Heart left ventricle (tissue), 16 donors: ENCODE measurements around the gene GRIFIN. TPM values are rescaled to one million over a fixed set of nuclear protein-coding genes. Genes with fewer than 3 reads are reported as not detected.
"Not testable (repeated sequence)": the region's sequence is repeated elsewhere in the genome, so short reads cannot be mapped to it uniquely, and the experiment has no call there.

Experiments
- ATAC-seq, 4 donors: fragments of 200-7000 bp; cut with Tn5 transposase; one replicate each; pipeline ENCODE4 v1.9.1; 2020 to 2022; ENCODE audit warnings: moderate library complexity in 4 of 4, mild to moderate bottlenecking in 3 of 4, moderate number of reproducible peaks in 1 of 4
- DNase-seq, 5 donors: peaks; one replicate each; pipeline ENCODE4 v3.0.0-alpha.2; 2020
- H3K27ac ChIP-seq, 12 donors: fragments of 200-600 bp; sonication (generic) in 4 of 12; one replicate each; pipeline versions ENCODE4 v1.5.0 to v1.8.0; 2016 to 2022; ENCODE audit warnings: mild to moderate bottlenecking in 2 of 12
- H3K27me3 ChIP-seq, 9 donors: fragments of 200-600 bp; sonication (generic) in 2 of 9; one replicate each; pipeline versions ENCODE4 v1.5.1 to v1.8.0; 2016 to 2022; ENCODE audit warnings: mild to moderate bottlenecking in 3 of 9
- H3K36me3 ChIP-seq, 9 donors: fragments of 200-600 bp; sonication (generic) in 2 of 9; one replicate each; pipeline versions ENCODE4 v1.5.0 to v1.8.0; 2018 to 2022; ENCODE audit warnings: mild to moderate bottlenecking in 2 of 9
- H3K4me1 ChIP-seq, 12 donors: fragments of 200-600 bp; sonication (generic) in 4 of 12; one replicate each; pipeline versions ENCODE4 v1.5.0 to v1.8.0; 2016 to 2022; ENCODE audit warnings: mild to moderate bottlenecking in 3 of 12
- H3K4me3 ChIP-seq, 12 donors: fragments of 200-600 bp; sonication (generic) in 4 of 12; one replicate each; pipeline versions ENCODE4 v1.5.0 to v1.8.0; 2017 to 2022; ENCODE audit warnings: mild to moderate bottlenecking in 9 of 12, moderate library complexity in 4 of 12
- H3K9me3 ChIP-seq, 12 donors: fragments of 200-600 bp; sonication (generic) in 4 of 12; one replicate each; pipeline versions ENCODE4 v1.5.0 to v1.8.0; 2016 to 2022; ENCODE audit warnings: mild to moderate bottlenecking in 1 of 12
- POLR2A ChIP-seq, 2 donors: fragments of 450-650 bp; IDR thresholded peaks; one replicate each; pipeline ENCODE4 v1.6.1; 2017; ENCODE audit warnings: antibody characterized with exemption in 2 of 2, mild to moderate bottlenecking in 2 of 2, moderate library complexity in 2 of 2
- WGBS, 4 donors: extraction: QIAGEN DNeasy Blood & Tissue Kit in 2 of 4; methylation state at CpG; one replicate each; pipeline versions ENCODE4 v1.1.5 to v1.1.7; 2013 to 2018; 5-methylcytosine and 5-hydroxymethylcytosine counted together
- intact Hi-C, 10 donors: fragments of 100-400 bp; cut with DNase I; formaldehyde crosslinking; loops; one replicate each; pipeline versions ENCODE4 v1.11.1 to v1.14.2; 2022
- polyA plus RNA-seq, 2 donors: library from polyadenylated mRNA; stranded (reverse); fragments of 200-250 nt; gene quantifications; one replicate each; pipeline ENCODE4 v1.2.3, GENCODE V29; 2013
- total RNA-seq, 9 donors: library from RNA; depleted of rRNA in 2 of 9; stranded (reverse); fragments of >200 nt in 2 of 9; fragmentation: NEBNext Ultra II Directional in 3 of 9; extraction: Animal tissue kit (Norgen Biotek cat#: 25700) in 3 of 9; gene quantifications; one replicate each; pipeline versions ENCODE4 v1.1.0 to v1.2.4, GENCODE V29; 2016 to 2023
- TF ChIP-seq, protein P1 (sequence below), 12 donors: fragments of 200-600 bp; sonication (generic) in 4 of 12; IDR thresholded peaks; one replicate each; pipeline versions ENCODE4 v1.5.0 to v1.8.0; 2018 to 2022; ENCODE audit warnings: antibody characterized with exemption in 12 of 12, mild to moderate bottlenecking in 5 of 12
- donor health status: ischemic (EF 13 %, LVEDD 7.1; RV severe dilation, severe dysfunction).
- donor health status: healthy with polysubstance abuse.
- donor health status: DM: no; HTN: yes; CAD: no.
- donor health status: DM: no; HTN: no; CAD: no.
- donor health status: ischemic (EF 25% LVEDD 6.9; RV normal size, moderate dysfunction).
- donor health status: ischemic (EF 25% LVEDD 5.7; RV mildly dilated, moderate dysfunction).
- donor health status: healthy.
- donor health status: DM: yes; HTN: yes; CAD: no.
- donor health status: ischemic (EF 35%, LVEDD 5.7; RV mildly dilated, moderate dysfunction).
- donor health status: nonischemic (EF 11% LVEDD 7.7; RV severe dilation, severe dysfunction).
- donor health status: DM: yes; HTN: yes; CAD: no.
- donor health status: PGD.
- donor health status: ischemic (EF 29% LVEDD 5.4; RV normal size, mild dysfunction).
- donor health status: nonischemic (EF 23%, LVEDD 6.1; RV moderate dilation, normal function).

Gene GRIFIN
- total and polyA plus RNA-seq, 11 donors = not detected

DNA sequence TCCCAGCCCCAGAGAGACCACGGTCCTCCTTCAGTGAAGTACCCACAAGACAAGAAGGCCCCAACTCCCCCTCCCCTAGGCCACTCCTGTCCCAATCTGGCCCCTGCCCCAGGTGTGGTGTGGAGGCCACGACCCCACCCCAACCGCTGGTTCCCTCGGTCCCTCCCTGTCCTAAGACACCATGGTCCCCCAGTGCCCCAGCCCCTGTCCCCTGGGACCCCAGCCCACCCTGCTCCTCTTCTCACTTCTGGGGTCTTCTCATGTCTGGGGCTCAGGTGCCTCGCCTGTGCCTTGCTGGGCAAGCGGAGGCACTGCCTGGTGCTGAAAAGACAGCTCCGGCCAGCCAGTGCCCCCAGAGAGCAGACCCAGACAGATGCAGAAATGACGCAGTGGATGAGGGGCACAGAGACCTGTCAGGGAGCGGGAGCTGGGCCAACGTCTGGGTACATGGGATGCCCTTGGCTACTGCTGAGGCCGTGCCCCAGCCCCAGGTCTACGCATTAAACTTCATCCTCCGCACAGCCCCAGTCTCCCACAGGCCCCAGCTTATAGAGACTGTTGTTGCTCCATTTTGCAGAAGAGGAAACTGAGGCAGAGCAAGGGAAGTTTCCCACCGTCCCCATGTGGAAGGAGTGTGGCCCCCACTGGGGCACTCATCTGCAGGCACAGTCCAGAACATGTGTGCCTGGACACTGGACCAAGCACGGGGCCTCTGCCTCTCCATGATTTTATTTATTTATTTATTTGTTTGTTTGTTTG is 14.8 kb downstream of the GRIFIN start:
- intact Hi-C loops = no loop called here
- 69 to 79% (median 74%) methylated on average over 14 to 15 of the region's 15 CpGs for WGBS, 4 donors
- H3K27ac ChIP-seq = no peak overlapping the region
- TF ChIP-seq, protein P1, sequence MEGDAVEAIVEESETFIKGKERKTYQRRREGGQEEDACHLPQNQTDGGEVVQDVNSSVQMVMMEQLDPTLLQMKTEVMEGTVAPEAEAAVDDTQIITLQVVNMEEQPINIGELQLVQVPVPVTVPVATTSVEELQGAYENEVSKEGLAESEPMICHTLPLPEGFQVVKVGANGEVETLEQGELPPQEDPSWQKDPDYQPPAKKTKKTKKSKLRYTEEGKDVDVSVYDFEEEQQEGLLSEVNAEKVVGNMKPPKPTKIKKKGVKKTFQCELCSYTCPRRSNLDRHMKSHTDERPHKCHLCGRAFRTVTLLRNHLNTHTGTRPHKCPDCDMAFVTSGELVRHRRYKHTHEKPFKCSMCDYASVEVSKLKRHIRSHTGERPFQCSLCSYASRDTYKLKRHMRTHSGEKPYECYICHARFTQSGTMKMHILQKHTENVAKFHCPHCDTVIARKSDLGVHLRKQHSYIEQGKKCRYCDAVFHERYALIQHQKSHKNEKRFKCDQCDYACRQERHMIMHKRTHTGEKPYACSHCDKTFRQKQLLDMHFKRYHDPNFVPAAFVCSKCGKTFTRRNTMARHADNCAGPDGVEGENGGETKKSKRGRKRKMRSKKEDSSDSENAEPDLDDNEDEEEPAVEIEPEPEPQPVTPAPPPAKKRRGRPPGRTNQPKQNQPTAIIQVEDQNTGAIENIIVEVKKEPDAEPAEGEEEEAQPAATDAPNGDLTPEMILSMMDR (IDR thresholded peaks at IDR 0.05) = no peak
- no peaks in the 10 kb centered on the region for H3K36me3 ChIP-seq
- H3K9me3 ChIP-seq = no peaks in the 10 kb centered on the region
- DNase-seq = peak in 1 of 5 donors; percentile 42
- peaks cover 0 to 6% (median 0%) of the 10 kb centered on the region in 9 donors for H3K27me3 ChIP-seq
- peak in 1 of 4 donors; percentile 13 for ATAC-seq
- H3K4me3 ChIP-seq = no peak overlapping the region
- H3K4me1 ChIP-seq = no peaks in the 10 kb centered on the region

DNA sequence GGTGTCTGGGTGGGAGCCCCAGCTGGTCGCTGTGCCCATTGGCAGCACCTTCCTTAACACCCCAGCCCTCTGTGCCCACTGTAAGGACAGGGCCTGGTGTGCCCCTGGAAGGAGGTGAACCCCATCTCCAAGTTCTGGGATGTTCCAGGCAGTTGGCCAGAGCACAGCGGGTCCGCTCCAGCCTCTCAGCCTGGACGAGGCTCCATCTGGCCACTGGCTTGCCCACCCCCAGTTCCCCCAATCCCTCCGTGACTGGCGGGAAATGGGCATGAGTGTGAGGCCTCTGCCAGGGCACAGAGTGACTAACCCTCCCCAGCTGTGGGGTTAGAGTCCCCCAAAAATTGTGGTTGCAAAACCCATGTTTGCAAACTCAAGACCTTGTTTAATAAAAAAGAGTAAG is 15.6 kb downstream of the GRIFIN start:
- DNase-seq (peak in 1 of 5 donors; percentile 40), ATAC-seq (peak in 1 of 4 donors; percentile 22)
- Histone ChIP-seq H3K27me3 (peaks cover 0 to 6% (median 0%) of the 10 kb centered on the region in 9 donors), H3K27ac (no peak overlapping the region), H3K36me3 (no peaks in the 10 kb centered on the region), H3K9me3 (no peaks in the 10 kb centered on the region), H3K4me3 (no peak overlapping the region), H3K4me1 (no peaks in the 10 kb centered on the region)
- TF ChIP-seq POLR2A (IDR thresholded peaks at IDR 0.05) = no peak
- TF ChIP-seq, protein P1 (IDR thresholded peaks at IDR 0.05) = no peak
- intact Hi-C loops = no loop called here
- 76 to 93% (median 88%) methylated on average over 3 to 6 of the region's 6 CpGs for WGBS, 4 donors

DNA sequence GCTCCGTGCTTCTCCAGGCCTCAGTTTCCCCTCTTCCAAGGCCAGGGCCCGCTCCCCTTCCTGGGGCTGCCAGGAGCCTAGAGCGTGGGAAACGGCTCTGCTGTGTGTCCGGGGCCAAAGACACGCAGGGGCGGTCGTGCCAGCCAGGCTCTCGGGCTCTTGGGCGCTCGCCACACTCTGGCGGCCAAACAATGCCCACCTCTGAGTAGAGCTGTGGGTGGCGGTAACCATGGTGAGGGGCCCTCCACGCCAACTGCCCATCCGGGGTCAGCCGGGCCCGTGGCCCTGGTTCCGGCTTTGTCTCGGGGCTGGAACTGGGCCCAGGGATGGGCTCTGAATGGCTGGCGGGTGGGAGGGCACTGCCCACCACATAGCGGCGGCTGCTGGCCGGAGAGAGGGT is 16.0 kb downstream of the GRIFIN start:
- peaks cover 0 to under 1% (median 0%) of the 10 kb centered on the region in 12 donors for H3K9me3 ChIP-seq
- H3K4me1 ChIP-seq = no peaks in the 10 kb centered on the region
- no peak for ATAC-seq
- H3K4me3 ChIP-seq = no peak overlapping the region
- H3K36me3 ChIP-seq = no peaks in the 10 kb centered on the region
- intact Hi-C loops = no loop called here
- 90 to 91% (median 90%) methylated on average over 17 to 23 of the region's 23 CpGs for WGBS, 4 donors
- TF ChIP-seq, protein P1 (IDR thresholded peaks at IDR 0.05) = no peak
- DNase-seq = peak in 1 of 5 donors; percentile 48
- peaks cover 0 to 6% (median 0%) of the 10 kb centered on the region in 9 donors for H3K27me3 ChIP-seq
- H3K27ac ChIP-seq = no peak overlapping the region

DNA sequence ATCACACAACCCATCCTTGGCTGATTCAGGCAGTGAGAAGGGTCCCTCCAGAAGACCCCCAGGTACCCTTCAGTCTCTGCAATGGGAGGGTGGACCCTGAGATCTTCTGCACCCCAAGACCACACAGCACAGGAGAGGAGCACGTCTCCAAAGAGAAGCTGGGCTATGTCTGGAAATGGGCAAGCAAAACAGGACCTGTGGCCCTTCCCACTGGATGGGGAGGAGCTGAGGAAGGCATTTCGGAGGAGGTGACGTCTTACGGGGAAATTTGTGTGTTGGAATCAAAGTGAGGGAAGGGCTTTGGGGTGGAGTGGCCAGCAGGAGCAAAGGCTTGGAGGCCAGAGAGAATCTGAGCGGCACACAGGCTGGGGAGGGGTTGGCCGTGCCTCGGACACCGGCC is 16.5 kb downstream of the GRIFIN start:
- intact Hi-C loops = loop anchor here in 3 of 10 donors (10.0 kb wide), 2 partner anchors 105 to 225 kb away; partner anchors contain the start of gene AMZ1 (in 1 of the 3)
- WGBS, 4 donors = 87 to 94% (median 89%) methylated on average over 8 of the region's 8 CpGs
- no peak for TF ChIP-seq POLR2A (IDR thresholded peaks at IDR 0.05)
- TF ChIP-seq, protein P1 (IDR thresholded peaks at IDR 0.05) = no peak

DNA sequence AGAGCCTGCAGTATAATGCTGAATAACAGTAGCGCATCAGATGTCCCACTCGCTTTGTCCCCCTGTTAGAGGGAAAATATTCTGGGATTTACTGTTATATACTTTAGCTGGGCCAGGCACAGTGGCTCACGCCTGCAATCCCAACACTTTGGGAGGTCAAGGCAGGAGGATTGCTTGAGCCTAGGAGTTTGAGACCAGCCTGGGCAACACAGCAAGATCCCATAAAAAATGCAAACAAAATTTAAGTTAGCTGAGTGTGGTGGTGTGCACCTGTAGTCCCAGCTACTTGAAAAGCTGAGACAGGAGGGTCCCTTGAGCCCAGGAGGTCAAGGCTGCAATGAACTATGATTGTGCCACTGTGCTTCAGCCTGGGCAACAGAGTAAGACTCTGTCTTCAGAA is 22.3 kb downstream of the GRIFIN start:
- intact Hi-C loops = loop anchor here in 5 of 10 donors (5.0 to 10.0 kb wide), 3 partner anchors 111 to 231 kb away; partner anchors contain the start of gene AMZ1 (in 1 of the 5)
- H3K4me3 ChIP-seq, ATAC-seq, DNase-seq, H3K36me3 ChIP-seq, H3K27me3 ChIP-seq, H3K9me3 ChIP-seq, H3K27ac ChIP-seq: not testable (repeated sequence)
- WGBS, 4 donors = 97 to 99% (median 98%) methylated on average over 3 of the region's 3 CpGs
- peaks cover 0 to 15% (median 11%) of the 10 kb centered on the region in 12 donors for H3K4me1 ChIP-seq

More for the DNA sequence above, 16.5 kb downstream of the GRIFIN start:
- no peak overlapping the region for H3K27ac ChIP-seq
- H3K4me1 ChIP-seq = no peaks in the 10 kb centered on the region
- H3K4me3 ChIP-seq = no peak overlapping the region
- peaks cover 0 to 6% (median 0%) of the 10 kb centered on the region in 9 donors for H3K27me3 ChIP-seq
- DNase-seq (peak in 1 of 5 donors; percentile 26), ATAC-seq (no peak)
- peaks cover 0 to 6% (median 0%) of the 10 kb centered on the region in 12 donors for H3K9me3 ChIP-seq
- H3K36me3 ChIP-seq = no peaks in the 10 kb centered on the region
